ENCODE data around the gene CACTIN. TPM values are rescaled to one million over a fixed set of nuclear protein-coding genes. Genes with fewer than 3 reads are reported as not detected.

CACTIN gene
- polyA plus RNA-seq, 1 experiment: 13.8 TPM

GRCh38 chr19:3575949-3576673, 50.5 kb downstream of the CACTIN start:
- Histone ChIP-seq H3K4me3 (ENCODE audit: low read depth, low read length) (no peak overlapping the region; the same call in none of the 2 replicates), H3K36me3 (ENCODE audit: control insufficient read depth, insufficient read depth, low read length) (peaks cover 5% of the 10 kb centered on the region), H3K27me3 (ENCODE audit: control insufficient read depth, insufficient read depth, low read length) (no peaks in the 10 kb centered on the region)
- ChIA-PET CTCF (interaction anchor here (0.8 to 1.1 kb wide), 3 partner anchors 15 to 74 kb away, joined by 3 read pairs; no protein-coding TSS in a partner anchor), POLR2A (no interaction called here)
- TF ChIP-seq CTCF (IDR thresholded peaks at IDR 0.05; ENCODE audit: insufficient read depth, low read depth, low read length): no peak
- no peak for DNase-seq (ENCODE audit: low read depth)

GRCh38 chr19:3575260-3575741, 51.3 kb downstream of the CACTIN start:
- Histone ChIP-seq H3K4me3 (ENCODE audit: low read depth, low read length) (no peak overlapping the region), H3K27me3 (ENCODE audit: control insufficient read depth, insufficient read depth, low read length) (no peaks in the 10 kb centered on the region), H3K36me3 (ENCODE audit: control insufficient read depth, insufficient read depth, low read length) (peaks cover 5% of the 10 kb centered on the region)
- CTCF ChIA-PET: interaction anchor here (0.8 kb wide), 1 partner anchor 73 kb away, joined by 3 read pairs; no protein-coding TSS in a partner anchor
- no peak for DNase-seq (ENCODE audit: low read depth)
- POLR2A ChIA-PET: no interaction called here
- TF ChIP-seq CTCF (IDR thresholded peaks at IDR 0.05; ENCODE audit: insufficient read depth, low read depth, low read length): peak; percentile 23; the same call in 1 of the 2 replicates

- POLR2A ChIA-PET: no interaction called here
- CTCF ChIA-PET: interaction anchor here (0.8 to 0.9 kb wide), 2 partner anchors 16 to 17 kb away, joined by 3 read pairs; no protein-coding TSS in a partner anchor
- Histone ChIP-seq H3K27me3 (ENCODE audit: control insufficient read depth, insufficient read depth, low read length) (no peaks in the 10 kb centered on the region), H3K4me3 (ENCODE audit: low read depth, low read length) (peak overlapping the region; percentile 75), H3K36me3 (ENCODE audit: control insufficient read depth, insufficient read depth, low read length) (peaks cover 5% of the 10 kb centered on the region)
- TF ChIP-seq CTCF (IDR thresholded peaks at IDR 0.05; ENCODE audit: insufficient read depth, low read depth, low read length): no peak
- peak; percentile 70 for DNase-seq (ENCODE audit: low read depth)
These were observed 52.5 kb downstream of the CACTIN start for GRCh38 chr19:3573858-3574637.

- no peak for TF ChIP-seq CTCF (IDR thresholded peaks at IDR 0.05; ENCODE audit: insufficient read depth, low read depth, low read length)
- H3K36me3 ChIP-seq (ENCODE audit: control insufficient read depth, insufficient read depth, low read length): peaks cover 5% of the 10 kb centered on the region
- ChIA-PET CTCF (interaction anchor here (0.8 to 0.9 kb wide), 2 partner anchors 16 to 17 kb away, joined by 3 read pairs; no protein-coding TSS in a partner anchor), POLR2A (no interaction called here)
- no peak for DNase-seq (ENCODE audit: low read depth)
- no peaks in the 10 kb centered on the region for H3K27me3 ChIP-seq (ENCODE audit: control insufficient read depth, insufficient read depth, low read length)
- peak overlapping the region; percentile 75 for H3K4me3 ChIP-seq (ENCODE audit: low read depth, low read length)
These were observed 53.3 kb downstream of the CACTIN start for GRCh38 chr19:3573162-3573857.

- Histone ChIP-seq H3K27me3 (ENCODE audit: control insufficient read depth, insufficient read depth, low read length) (no peaks in the 10 kb centered on the region), H3K4me3 (ENCODE audit: low read depth, low read length) (peak within 1 kb of the TSS; percentile 75), H3K36me3 (ENCODE audit: control insufficient read depth, insufficient read depth, low read length) (peaks cover 5% of the 10 kb centered on the region)
- ChIA-PET POLR2A (no interaction called here), CTCF (no interaction called here)
- no peak for TF ChIP-seq CTCF (IDR thresholded peaks at IDR 0.05; ENCODE audit: insufficient read depth, low read depth, low read length)
- DNase-seq (ENCODE audit: low read depth): no peak
These were observed 53.8 kb downstream of the CACTIN start, which contains the start of gene HMG20B for GRCh38 chr19:3572855-3573161. TSS of gene HMG20B (plus strand) at chr19:3572944. CDS start at chr19:3573310, 366 bp downstream.
